GM21515 (cell line): ENCODE data around the gene LONRF2.
"Not testable (repeated sequence)": the region's sequence is repeated elsewhere in the genome, so short reads cannot be mapped to it uniquely, and the experiment has no call there.

Experiments used
- ATAC-seq: cut with Tn5 transposase; IDR thresholded peaks from one replicate; pipeline ENCODE4 v1.9.1; 2021; ENCODE audit not compliant: unreplicated experiment

Gene LONRF2

DNA sequence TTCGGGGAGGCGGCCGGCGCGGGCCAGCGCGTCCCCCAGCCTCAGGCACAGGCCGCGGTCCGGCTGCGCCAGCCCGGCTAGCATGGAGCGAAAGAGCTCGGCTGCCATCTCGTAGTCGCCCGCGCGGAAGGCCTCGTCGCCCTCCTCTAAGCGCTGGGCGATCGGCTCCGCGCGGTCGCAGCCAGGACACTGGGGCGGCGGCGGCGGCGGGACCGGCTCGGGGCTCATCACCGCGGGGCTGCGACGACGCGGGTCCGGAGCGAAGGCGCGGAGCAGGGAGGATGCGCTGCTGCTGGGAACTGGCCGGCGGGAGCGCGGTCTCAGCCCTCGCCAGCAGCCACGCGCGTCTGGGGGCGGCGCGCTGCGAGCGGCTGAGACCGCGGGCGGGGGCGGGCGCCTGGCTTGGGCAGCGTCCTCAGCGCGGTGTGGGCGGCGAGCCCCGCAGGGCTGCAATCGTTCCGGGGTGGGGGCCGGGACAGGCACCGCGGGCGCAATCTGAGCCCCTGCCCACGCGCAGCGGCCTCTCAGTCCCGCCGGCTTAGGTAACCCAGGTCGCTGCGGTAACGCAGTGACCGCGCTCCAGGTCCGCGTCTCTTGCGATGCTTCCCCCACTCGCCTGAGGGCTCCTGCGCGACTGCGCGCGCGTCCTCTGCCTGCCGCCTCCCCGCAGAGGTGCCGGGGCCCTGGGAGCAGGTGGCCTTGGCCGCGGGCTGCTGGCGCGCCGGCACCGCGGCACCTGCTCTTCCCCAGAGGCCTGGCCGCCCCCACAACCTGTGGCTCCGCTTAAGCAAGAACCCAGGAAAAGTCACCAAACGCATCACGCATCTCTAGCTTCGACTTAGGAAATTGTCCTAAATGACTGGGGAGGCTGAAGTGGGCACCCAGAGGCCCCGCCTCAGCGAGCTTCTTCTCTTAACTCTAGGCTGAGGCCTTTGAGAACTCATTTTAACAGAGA is at the start of gene LONRF2:
Gene LONRF2, minus strand, starts transcription at position 636 of the 955 bp plus-strand sequence. Its CDS starts 408 bp downstream, at position 228.
- no peak for ATAC-seq

DNA sequence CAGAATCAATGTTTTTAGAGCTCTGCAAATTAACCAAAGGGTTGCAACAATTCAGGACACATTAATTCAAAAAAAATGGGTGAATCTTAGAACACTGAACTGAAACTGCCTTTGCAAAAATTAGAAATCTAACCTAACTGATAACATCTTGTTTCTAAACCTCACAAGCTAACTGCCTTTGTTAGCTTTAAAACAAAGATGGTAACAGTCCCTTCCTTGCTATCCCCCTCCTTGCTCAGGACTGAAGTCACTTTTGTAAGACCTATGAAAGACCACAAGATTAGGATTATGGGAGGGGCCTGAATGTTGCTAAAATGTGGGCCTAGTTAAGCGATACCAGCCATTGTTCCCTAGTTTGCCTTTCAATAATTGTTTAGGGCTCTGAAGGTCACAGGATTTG is 44.9 kb upstream of the LONRF2 start:
- no peak for ATAC-seq

DNA sequence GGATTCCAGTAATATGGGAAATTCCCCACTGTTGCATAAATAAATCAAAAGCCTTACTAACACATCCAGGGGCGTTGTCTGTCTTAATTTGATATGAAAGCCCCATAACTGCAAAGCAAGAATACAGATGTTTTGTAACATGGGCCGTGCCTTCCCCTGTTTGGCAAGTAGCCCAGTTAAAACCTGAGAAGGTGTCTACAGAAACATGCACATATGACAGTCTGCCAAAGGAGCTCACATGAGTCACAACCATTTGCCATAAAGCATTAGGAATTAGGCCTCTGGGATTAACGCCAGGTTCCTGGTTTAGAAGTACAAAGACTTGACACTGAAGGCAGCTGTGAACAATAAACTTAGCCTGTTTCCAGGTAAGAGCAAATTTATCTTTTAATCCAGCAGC is 43.1 kb upstream of the LONRF2 start:
- ATAC-seq, result no peak

DNA sequence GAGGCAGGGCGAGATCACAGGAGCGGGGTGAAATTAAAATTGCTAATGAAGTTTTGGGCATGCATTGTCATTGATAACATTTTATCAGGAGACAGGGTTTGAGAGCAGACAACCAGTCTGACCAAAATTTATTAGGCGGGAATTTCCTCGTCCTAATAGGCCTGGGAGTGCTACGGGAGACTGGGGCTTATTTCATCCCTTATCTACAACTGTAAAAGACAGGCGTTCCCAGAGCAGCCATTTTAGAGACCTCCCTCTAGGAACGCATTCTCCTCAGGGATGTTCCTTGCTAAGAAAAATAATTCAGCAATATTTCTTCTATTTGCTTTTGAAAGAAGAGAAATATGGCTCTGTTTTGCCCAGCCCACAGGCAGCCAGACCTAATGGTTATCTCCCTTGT is 40.0 kb upstream of the LONRF2 start:
- ATAC-seq, result not testable (repeated sequence)

DNA sequence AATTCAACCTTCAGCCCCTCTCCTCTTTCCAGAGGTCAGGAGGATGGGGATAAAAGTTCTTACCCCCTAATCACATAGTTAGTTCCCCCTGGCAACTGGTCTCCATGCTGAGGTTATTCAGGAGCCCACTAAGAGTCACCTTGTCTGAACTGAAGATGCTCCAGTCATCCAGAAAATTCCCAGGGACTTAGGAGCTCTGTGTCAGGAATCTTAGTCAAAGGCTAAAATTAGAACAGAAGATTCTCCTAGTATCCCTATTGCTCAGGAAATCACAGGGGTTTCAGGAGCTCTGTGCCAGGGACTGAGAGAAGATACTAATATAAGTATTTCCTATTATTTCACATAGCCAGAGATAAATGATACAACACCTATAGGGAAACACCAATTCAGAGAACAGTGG is 37.3 kb upstream of the LONRF2 start:
- ATAC-seq, result no peak

DNA sequence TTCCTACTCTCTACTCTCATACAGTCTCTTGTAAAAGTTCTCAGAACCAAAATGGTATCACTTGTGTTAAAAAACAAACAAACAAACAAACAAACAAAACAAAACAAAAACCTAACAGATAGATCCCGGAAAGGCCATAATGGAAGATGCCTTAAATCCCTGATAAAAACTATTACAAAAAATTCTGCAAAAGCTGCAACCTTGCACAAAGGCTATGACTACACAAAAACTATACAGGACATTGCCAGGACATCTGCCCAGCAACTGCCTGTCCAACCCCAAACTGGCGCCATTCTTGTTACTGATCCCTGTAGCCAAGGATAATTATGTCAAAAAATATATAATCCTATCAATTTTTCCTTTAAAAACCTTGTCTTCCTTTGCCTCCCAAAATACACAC is 36.3 kb upstream of the LONRF2 start:
- ATAC-seq, result no peak

DNA sequence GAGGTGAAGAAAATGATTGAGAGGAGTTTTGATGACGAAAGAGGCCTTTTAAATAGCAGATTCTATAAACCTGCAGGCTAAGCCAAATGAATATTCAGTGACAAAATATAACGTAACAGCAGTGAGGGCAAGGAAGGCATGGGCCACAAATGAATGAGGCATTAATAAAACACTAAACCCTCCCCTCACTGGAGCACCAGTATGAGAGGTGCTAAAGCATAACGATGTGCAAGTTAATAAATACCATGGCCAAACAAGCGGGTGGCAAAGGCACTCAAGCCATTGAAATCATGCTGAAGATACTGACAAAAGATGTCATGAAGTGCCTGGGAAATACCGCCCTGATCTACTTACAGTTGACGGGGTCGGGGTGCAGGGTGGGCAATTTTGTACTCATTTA is 30.2 kb upstream of the LONRF2 start:
- no peak for ATAC-seq

DNA sequence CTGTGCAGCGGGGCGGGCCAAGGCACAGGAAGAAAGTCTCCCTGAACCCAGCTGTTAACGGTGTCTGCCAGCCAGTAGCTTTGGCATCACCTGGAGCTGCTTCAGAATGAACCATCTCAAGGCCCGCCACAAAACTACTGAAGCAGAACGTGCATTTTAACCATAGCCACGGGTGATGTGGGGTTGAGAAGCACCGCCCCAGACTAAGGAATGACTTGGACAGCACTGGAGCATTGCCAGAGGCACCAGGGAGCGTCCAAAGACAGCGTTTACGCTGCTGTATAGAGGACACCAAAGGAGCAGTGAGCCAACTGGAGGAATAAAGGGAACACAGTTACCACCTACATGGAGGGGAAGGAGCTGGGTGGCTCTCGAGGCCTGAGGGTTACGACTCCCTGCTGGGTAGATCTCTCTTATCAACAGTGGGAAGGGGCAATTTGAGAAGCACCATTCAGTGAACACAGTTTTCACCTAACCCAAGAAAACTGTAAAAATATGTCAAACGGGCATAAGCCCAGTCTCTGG is 28.4 kb upstream of the LONRF2 start:
- ATAC-seq, result no peak

DNA sequence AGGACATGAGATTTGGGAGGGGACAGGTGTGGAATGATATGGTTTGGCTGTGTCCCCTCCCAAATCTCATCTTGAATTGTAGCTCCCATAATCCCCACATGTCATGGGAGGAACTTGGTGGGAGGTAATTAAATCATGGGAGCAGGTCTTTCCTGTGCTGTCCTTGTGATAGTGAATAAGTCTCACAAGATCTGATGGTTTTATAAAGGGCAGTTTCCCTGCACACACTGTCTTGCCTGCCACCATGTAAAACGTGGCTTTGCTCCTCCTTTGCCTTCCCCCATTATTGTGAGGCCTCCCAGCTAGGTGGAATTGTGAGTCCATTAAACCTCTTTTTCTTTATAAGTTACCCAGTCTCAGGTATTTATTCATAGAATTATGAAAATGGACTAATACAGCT is 22.8 kb upstream of the LONRF2 start:
- ATAC-seq, result not testable (repeated sequence)

DNA sequence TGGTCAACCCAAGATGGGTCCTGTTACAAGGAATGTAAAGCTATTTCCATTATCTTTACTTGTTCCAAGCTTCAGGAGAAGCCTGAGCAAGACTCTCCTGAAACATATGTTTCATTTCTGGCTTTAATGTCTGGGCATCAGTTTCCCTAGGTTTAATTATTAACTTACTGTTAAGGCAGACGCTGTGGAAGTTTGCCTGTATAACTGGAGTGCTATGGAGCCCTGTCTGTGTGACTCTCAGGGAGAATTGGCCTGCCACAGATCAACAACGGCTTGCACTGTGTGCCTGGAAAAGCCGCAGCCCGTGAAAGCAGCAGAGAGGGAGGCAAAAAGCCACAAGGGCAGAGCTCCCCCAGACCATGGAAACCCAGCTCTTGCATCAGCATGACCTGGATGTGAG is 22.1 kb upstream of the LONRF2 start:
- no peak for ATAC-seq

DNA sequence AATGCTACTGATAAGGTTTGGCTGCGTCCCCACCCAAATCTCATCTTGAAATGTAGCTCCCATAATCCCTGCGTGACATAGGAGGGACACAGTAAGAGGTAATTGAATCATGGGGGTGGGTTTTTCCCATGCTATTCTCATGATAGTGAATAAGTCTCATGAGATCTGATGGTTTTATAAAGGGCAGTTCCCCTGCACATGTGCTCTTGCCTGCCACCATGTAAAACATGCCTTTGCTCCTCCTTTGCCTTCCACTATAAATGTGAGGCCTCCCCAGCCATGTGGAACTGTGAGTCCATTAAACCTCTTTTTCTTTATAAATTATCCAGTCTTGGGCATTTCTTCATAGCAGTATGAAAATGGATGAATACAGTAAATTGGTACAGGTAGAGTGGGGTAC is 20.2 kb upstream of the LONRF2 start:
- ATAC-seq, result not testable (repeated sequence)

DNA sequence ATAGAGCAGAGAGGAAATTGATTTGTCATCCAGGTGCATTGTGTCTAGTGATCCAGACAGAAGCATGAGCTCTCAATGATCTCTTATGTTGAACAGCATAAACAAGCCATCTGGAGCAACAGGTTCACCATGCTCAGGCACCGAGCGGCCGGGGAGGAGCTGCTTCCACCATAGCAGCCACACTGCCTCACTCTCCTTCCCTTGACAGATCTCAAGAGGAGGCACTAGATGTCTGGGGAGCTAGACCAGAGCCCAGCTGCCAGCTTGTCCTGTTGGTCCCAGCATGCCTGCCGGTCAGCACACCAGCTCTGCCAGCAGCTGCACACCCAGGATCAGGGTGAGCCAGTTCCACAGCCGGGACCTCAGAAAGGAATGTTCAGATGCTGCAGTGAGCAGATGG is 17.5 kb upstream of the LONRF2 start:
- ATAC-seq, result no peak

DNA sequence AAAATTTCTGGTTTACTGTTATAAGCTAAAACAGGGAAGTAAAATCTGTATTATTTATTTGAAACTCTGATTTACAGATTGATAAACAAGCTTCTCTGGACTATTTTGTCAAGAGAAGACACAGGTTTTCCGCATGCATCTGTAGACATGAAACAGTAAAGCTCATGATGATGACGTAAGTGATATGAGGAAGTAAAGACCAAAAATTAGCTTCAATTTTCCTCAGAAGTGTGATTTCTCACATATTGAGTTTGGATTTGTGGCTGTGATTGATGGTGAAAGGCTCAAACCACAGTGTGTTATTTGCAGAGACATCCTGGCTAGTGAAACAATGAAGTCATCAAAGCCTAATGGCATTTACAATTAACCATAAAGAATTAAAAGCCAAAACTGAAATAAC is 12.6 kb upstream of the LONRF2 start:
- no peak for ATAC-seq

DNA sequence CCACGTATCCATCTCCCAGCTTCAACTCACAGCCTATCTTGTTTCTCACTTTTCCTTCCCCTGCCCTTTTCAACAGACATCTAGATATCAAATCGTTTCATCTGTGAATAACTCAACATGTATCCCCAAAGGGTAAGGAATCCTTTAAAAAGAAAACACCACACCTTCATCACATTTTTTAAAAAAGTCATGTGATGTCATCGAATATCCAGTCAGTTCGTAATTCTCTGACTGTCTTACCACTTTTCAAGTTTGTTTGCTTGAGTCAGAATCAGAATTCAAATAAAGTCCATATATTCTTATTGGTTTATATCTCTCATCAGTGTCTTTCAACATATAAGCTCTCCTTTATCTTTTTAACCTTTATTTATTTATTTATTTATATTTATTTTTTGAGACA is 5.4 kb upstream of the LONRF2 start:
- ATAC-seq, result no peak

DNA sequence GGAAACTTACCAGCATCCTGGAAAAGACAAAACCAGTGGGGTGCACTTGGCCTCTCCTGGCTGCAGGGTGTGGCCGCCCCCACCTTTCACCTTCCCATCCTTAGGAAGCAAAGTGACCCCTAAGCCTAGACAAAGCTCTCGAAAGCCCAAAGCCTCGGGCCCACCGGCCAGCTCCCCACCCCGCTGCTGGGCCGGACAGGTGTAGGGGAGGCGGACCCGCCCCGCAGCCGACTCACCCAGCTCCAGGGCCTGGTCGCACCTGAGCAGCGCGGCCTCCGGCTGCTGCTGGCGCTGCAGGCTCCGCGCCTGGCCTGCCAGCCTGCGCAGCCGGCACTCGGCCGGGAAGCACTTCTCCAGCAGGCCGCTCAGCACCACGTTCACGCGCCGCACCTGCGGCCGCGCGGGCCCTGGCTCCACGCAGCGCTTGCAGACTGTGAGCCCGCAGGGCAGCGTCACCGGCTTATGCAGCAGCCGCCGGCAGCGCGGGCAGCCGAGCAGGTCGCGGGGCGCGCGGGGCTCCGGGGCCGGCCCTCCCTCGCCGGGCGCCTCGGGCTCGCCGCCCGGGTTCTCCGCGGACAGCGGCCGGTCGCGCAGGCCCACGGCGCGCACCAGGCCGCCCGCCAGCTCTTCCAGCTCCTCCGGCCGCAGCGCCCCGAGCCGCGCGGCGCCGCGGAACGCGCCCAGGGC is 979 bp downstream of the LONRF2 start:
- no peak for ATAC-seq

DNA sequence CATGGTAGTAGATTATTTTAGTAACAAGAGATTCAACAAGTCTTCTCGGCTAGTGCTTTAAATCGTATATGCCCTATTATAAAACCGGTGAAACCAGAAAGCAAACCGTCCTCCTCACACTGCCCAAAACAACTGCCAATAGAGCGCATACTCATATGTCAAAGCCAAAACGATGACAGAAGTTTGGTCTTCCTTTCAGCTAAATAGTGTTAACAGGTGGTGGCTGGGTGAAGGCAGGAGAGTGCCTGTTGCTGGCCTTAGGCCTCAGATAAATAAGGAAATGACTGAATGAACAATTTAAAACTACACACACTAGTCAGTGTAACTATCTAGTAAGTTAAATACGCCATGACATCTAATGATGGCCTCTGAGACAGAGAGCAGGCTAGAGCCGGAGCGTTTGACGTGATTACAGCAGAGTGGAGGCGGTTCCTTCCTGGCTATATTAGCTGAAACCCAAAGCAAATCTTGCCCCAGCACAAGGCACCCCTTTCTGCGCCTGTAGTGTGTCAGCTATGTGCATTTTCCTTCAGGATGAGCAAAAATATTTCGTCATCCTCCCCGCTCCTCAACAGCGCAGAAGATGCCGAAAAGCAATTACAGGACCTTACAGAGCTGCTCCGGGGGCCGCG is 1.6 kb downstream of the LONRF2 start:
- ATAC-seq, result no peak

DNA sequence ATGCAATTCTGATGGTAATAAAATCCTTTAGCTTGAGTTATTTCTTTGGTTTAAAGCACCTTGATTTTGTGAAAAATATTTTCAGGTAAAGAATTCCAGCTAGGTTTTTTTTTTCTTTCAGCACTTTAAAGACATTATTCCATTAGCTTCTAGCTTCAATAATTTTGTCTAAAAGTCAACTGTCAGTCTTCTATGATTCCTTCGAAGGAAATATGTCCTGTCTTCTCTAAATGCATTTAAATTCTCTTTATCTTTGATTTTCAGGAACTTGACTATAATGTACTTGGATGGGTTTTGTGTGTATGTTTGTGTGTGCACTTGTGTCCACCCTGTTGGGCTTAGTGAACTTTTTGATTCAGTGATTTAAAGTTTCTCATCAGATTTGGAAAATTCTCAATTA is 4.7 kb downstream of the LONRF2 start:
- no peak for ATAC-seq

DNA sequence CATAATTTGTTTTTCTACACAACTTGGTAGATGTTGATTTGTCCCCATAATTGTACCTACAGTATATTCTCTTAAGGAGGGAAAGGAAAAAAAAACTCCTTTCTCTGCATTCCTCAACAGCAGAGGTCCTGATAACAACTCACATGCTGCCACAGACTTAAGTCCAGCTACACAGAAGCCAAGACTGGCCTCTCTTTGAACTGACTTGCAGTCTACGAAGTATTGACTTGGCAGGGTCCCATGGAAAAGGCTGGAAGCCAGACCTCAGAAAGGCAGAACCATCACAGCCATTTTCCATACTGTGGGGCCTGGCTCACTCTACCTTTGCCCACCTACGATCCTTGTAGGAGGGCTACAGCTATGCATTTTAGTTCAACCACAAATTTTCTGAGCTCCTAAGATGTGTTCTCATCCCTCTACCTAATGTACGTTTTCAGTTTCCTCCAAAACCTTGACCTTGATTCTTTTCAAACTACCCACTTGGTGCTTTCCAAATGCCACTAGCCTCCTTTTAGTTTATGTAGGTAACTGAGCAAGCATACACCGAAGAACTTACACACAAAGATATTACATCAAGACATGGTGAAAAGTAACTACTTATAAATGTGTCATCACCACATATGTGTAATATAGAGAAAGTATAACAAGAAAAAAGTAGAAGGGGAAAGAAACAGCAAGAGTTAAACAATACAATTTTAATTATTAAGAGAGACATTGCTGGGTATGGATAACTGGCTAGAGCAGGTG is 12.2 kb downstream of the LONRF2 start:
- no peak for ATAC-seq

DNA sequence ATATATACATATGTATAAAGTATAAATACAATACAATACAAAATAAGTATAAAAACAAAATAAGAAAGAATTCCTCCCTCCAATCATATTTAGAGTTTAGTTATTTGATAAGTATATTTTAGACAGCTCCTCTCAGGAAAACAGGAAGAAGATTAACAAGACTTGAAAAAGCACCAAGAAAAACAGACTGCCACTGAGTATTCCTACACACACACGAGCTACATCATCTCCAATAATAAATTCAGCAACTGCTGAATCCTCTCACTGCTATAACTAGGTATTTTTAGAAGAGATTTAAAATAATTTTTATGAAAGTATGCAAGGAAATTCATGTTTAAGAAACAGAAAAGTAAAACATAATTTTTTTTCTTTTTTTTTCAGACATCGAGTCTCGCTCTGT is 13.0 kb downstream of the LONRF2 start:
- no peak for ATAC-seq

DNA sequence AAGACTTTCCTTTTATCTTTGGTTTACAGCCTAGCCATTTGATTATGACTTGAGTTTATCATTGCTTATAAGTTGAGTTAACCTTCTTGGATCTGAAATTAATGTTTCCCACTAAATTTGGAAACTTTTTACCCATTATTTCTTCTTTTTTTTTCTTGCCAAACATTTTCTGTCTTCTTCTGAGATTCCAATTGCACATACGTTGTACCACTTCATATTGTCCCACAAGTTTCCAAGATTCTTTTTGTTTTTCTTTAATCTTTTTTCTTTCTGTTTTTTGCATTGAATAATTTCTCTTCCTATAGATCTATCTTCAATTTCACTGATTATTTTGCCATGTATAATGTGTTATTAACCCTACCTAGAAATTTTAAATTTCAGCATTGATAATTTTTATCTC is 18.6 kb downstream of the LONRF2 start:
- ATAC-seq, result no peak

DNA sequence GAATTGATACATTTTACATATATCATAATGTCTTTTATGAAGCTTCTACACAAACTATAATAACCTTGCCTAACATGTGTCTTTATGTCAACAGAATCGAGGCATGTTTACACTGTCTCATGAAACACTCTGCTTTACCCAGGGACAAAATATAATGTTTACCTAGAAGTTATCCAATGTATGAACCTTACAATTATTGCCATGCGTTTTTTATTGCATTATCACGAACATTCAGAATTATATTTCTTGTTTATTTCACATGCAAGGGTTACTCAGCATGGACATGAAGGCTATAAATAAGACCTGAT is 19.8 kb downstream of the LONRF2 start:
- no peak for ATAC-seq
